ENCODE results near the gene GPR107. TPM values are rescaled to one million over a fixed set of nuclear protein-coding genes. Genes with fewer than 3 reads are reported as not detected.

GPR107 gene
- 26.6 and 29.5 TPM in 2 replicates for total RNA-seq

DNA sequence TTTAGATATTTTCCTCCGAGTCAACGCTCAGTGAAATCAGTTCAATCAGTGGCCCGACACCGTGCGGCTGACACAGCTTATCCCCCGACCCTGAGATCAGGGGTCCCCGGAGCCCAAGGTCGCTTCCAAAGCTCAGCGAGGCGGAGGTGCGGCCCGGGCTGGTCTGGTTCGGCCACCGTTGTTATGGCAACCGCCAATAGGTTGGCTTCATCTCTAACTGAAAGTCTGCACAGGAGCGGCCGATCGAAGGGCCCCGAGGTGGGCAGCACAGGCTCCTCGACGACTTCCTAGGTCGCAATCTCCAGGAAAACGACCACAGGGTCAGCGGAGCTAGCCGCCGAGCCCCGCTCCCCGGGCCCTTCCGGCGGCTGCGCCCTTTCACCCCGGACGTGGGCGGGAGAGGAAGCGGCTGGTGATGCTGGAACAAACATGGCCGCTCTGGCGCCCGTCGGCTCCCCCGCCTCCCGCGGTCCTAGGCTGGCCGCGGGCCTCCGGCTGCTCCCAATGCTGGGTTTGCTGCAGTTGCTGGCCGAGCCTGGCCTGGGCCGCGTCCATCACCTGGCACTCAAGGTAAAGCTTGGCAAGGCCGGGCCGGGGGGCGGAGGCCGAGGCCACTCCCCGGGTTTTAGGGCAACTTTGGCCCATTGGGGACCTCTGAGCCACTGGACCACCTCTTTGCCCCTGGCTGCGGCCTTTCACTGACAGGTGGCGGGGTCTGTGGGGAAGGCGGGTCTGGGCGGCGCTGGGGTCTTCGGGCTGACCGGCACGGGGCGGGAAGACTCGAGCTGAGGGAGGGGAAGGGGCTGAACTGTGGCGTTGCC lies at the start of gene GPR107:
Gene GPR107, plus strand, starts transcription at position 403 of the 821 bp plus-strand sequence. Its CDS starts 27 bp downstream, at position 430.

DNA sequence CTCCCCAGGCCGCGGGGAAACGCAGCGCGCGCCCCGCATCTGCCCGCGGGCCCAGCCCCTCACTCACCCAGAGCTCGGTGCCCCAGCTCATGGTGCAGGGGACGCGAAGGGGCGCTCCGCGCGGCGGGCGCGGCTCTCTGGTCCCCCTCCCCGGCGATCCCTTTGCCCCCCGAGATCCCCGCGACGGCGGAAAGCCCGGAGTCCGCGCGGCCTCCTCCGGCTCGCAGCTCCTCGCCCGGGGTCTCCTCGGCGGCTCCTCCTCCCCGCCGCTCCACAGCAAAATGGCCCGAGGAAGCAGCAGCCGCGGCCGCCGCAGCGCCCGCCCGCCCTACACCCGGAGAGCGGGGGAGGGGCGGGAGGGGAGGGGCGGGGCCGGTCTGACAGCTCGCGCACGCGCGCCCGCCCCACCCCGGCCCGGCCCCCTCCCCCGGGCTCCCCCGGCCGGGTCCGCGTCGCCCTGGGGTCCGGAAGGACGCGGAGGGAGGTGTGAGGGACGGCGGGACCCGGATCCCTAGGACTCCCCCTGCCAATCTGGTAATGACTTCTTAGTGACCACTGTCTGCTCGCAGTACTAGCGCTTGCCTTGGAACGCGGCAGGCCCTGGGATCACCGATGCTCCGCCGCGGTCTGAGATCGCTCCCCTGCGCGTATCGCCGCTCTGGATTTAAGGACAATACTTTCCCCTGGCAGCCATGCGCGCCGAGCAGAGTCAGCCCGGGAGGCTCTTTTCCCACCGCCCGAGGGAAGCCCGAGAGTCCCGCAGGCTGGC lies 10.6 kb upstream of the GPR107 start, which contains the start of gene FNBP1:
Gene FNBP1, minus strand, starts transcription at position 305 of the 769 bp plus-strand sequence. Its CDS starts 214 bp downstream, at position 91.

DNA sequence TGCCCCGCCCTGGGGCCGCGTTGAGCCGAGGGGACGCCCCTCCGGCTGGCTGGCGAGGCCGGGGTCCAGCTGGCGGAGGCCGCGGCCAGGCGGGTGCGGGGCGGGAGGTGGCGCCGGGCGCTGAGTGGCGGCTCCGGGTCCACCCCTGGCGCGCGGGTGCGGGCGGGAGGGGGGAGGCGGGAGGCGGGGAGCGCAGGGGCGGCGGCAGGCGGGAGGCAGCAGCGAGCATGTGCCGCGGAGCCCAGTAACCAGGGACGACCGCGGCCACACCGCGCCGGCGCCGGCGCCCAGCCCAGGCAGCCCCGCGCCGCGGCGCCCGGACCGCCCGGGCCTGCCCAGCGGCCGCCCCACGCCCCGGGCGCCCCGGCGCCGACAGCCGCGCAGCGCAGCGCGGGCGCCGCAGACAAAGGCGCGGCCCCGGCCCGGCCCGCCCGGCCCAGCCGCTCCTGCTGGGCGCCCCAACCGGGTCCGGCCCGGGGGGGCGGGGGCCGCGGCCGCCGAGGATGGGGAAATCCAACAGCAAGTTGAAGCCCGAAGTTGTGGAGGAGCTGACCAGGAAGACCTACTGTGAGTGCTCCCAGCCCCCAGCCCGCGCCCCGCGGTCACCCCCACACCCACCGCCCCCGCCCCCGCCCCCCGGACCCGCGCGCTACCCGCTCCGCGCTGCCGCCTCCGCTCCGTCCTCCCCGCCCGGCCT lies 118.6 kb downstream of the GPR107 start, which contains the start of gene NCS1:
Gene NCS1, plus strand, starts transcription at position 244 of the 697 bp plus-strand sequence. Its CDS starts 260 bp downstream, at position 504.

Other genes starting within 250 kb of the GPR107 start
- gene TOR1A, start 229.8 kb upstream of the GPR107 start, total RNA-seq = 35.6 and 41.3 TPM in 2 replicates
- 32.2 and 54.0 TPM in 2 replicates for gene C9orf78, start 218.6 kb upstream of the GPR107 start, total RNA-seq
- gene USP20, start 218.4 kb upstream of the GPR107 start, total RNA-seq = 3.6 and 6.2 TPM in 2 replicates
- 26.3 and 32.7 TPM in 2 replicates for gene FNBP1, start 10.7 kb upstream of the GPR107 start, total RNA-seq
- 28.1 and 37.4 TPM in 2 replicates for gene NCS1, start 118.5 kb downstream of the GPR107 start, total RNA-seq
- gene HMCN2, start 211.9 kb downstream of the GPR107 start, total RNA-seq = 0.15 and 0.32 TPM in 2 replicates

Data from epithelial cell of umbilical artery (primary cell).